ENCODE measurements around the gene TACC2. TPM values are rescaled to one million over a fixed set of nuclear protein-coding genes. Genes with fewer than 3 reads are reported as not detected.

Gene TACC2
- total RNA-seq, 4 donors from 2014 or later, result 46.5 to 106 (median 71.6) TPM

GRCh38 chr10:122204691-122205489, 215.9 kb downstream of the TACC2 start:
- TF ChIP-seq POLR2A (IDR thresholded peaks at IDR 0.05), result no peak
- TF ChIP-seq, protein P1, sequence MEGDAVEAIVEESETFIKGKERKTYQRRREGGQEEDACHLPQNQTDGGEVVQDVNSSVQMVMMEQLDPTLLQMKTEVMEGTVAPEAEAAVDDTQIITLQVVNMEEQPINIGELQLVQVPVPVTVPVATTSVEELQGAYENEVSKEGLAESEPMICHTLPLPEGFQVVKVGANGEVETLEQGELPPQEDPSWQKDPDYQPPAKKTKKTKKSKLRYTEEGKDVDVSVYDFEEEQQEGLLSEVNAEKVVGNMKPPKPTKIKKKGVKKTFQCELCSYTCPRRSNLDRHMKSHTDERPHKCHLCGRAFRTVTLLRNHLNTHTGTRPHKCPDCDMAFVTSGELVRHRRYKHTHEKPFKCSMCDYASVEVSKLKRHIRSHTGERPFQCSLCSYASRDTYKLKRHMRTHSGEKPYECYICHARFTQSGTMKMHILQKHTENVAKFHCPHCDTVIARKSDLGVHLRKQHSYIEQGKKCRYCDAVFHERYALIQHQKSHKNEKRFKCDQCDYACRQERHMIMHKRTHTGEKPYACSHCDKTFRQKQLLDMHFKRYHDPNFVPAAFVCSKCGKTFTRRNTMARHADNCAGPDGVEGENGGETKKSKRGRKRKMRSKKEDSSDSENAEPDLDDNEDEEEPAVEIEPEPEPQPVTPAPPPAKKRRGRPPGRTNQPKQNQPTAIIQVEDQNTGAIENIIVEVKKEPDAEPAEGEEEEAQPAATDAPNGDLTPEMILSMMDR (IDR thresholded peaks at IDR 0.05), result no peak
- DNase-seq, result no peak
- no peaks in the 10 kb centered on the region for H3K9me3 ChIP-seq
- peaks cover 0 to 72% (median 0%) of the 10 kb centered on the region in 3 donors for H3K36me3 ChIP-seq
- no peak overlapping the region for H3K27ac ChIP-seq
- 60 to 82% methylated on average over 8 to 14 of the region's 15 CpGs for WGBS, 2 donors
- intact Hi-C loops (cut with DNase I), result no loop called here
- no peaks in the 10 kb centered on the region for H3K27me3 ChIP-seq
- no peaks in the 10 kb centered on the region for H3K4me1 ChIP-seq
- H3K4me3 ChIP-seq, result no peak overlapping the region

GRCh38 chr10:122206471-122207065, 217.6 kb downstream of the TACC2 start:
- no peaks in the 10 kb centered on the region for H3K4me1 ChIP-seq
- H3K9me3 ChIP-seq, result no peaks in the 10 kb centered on the region
- H3K36me3 ChIP-seq, result peaks cover 0 to 72% (median 8%) of the 10 kb centered on the region in 3 donors
- no peak for DNase-seq
- no peak overlapping the region for H3K4me3 ChIP-seq
- intact Hi-C loops (cut with DNase I), result no loop called here
- H3K27ac ChIP-seq, result no peak overlapping the region
- no peaks in the 10 kb centered on the region for H3K27me3 ChIP-seq
- WGBS, 2 donors, result 75 to 88% methylated on average over 4 to 5 of the region's 6 CpGs
- no peak for TF ChIP-seq POLR2A (IDR thresholded peaks at IDR 0.05)
- TF ChIP-seq, protein P1 (IDR thresholded peaks at IDR 0.05), result no peak

DNA sequence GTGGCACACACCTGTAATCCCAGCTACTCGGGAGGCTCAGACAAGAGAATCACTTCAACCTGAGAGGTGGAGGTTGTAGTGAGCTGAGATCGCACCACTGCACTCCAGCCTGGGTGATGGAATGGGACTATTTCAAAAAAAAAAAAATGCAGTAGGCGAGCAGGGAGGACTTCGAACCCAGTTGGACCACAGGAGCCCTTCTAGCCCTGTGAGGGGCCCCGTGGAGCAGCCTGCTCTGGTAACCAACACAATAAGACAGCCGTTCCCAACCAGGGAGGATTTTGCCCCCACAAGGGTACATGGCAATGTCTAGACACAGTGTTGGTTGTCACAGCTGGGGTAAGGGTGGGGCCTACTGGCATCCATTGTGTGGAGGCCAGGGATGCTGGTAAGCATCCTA, 218.2 kb downstream of the TACC2 start:
- intact Hi-C loops (cut with DNase I), result no loop called here
- H3K9me3 ChIP-seq, result no peaks in the 10 kb centered on the region
- H3K4me1 ChIP-seq, result no peaks in the 10 kb centered on the region
- peaks cover 0 to 75% (median 9%) of the 10 kb centered on the region in 3 donors for H3K36me3 ChIP-seq
- no peak overlapping the region for H3K27ac ChIP-seq
- DNase-seq, result no peak
- H3K4me3 ChIP-seq, result no peak overlapping the region
- WGBS, 2 donors, result 90 to 93% methylated on average over 2 to 6 of the region's 6 CpGs
- no peak for TF ChIP-seq POLR2A (IDR thresholded peaks at IDR 0.05)
- TF ChIP-seq, protein P1 (IDR thresholded peaks at IDR 0.05), result no peak
- H3K27me3 ChIP-seq, result no peaks in the 10 kb centered on the region

DNA sequence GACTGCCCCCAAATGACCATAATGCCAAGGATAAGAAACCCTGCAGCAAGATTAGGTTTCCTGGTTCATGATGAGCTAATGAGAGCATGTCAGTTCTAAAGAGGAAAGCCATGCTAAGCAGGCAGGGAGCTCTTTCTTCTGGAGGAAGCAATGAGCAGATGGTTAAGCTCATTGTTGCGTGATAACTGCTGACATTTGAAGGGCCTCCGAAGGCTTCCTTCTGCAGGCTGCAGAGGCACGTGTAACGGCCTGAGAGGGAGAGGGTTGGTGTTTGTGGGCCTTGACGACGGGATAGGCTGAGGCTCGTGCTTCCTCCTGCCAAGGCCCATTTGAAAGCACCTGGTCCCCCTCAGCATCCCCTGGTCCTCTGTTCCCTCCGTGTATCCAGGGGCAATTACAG, 218.6 kb downstream of the TACC2 start:
- no peak for DNase-seq
- H3K36me3 ChIP-seq, result peaks cover 0 to 79% (median 9%) of the 10 kb centered on the region in 3 donors
- H3K27me3 ChIP-seq, result no peaks in the 10 kb centered on the region
- H3K4me1 ChIP-seq, result no peaks in the 10 kb centered on the region
- no peaks in the 10 kb centered on the region for H3K9me3 ChIP-seq
- 59 to 76% methylated on average over 6 to 8 of the region's 8 CpGs for WGBS, 2 donors
- TF ChIP-seq, protein P1 (IDR thresholded peaks at IDR 0.05), result no peak
- TF ChIP-seq POLR2A (IDR thresholded peaks at IDR 0.05), result no peak
- intact Hi-C loops (cut with DNase I), result no loop called here
- H3K27ac ChIP-seq, result no peak overlapping the region
- H3K4me3 ChIP-seq, result no peak overlapping the region
